HG02943 (cell line): ENCODE data around the gene ICAM2.
"Not testable (repeated sequence)": the region's sequence is repeated elsewhere in the genome, so short reads cannot be mapped to it uniquely, and the experiment has no call there.

Source experiments
- ATAC-seq: cut with Tn5 transposase; IDR thresholded peaks from one replicate; pipeline ENCODE4 v1.9.1; 2021; ENCODE audit warnings: mild to moderate bottlenecking, low read depth, moderate library complexity; ENCODE audit not compliant: unreplicated experiment

Gene ICAM2

GRCh38 chr17:64015447-64015846, 5.0 kb downstream of the ICAM2 start:
- no peak for ATAC-seq

GRCh38 chr17:64009571-64010402, 10.6 kb downstream of the ICAM2 start:
- no peak for ATAC-seq

GRCh38 chr17:64008830-64009229, 11.6 kb downstream of the ICAM2 start:
- ATAC-seq, result no peak

GRCh38 chr17:64008346-64008745, 12.1 kb downstream of the ICAM2 start:
- no peak for ATAC-seq

GRCh38 chr17:64007838-64008282, 12.6 kb downstream of the ICAM2 start:
- ATAC-seq, result no peak

- not testable (repeated sequence) for ATAC-seq
Observed at GRCh38 chr17:64007089-64007837, 13.2 kb downstream of the ICAM2 start.

GRCh38 chr17:64006361-64007088, 13.9 kb downstream of the ICAM2 start:
- no peak for ATAC-seq

- no peak for ATAC-seq
Observed at GRCh38 chr17:64005734-64006167, 14.7 kb downstream of the ICAM2 start.

GRCh38 chr17:64004903-64005733, 15.3 kb downstream of the ICAM2 start:
- ATAC-seq, result no peak

GRCh38 chr17:64004218-64004770, 16.1 kb downstream of the ICAM2 start:
- ATAC-seq, result no peak

- no peak for ATAC-seq
Observed at GRCh38 chr17:64003526-64004121, 16.8 kb downstream of the ICAM2 start.

GRCh38 chr17:64002658-64003525, 17.5 kb downstream of the ICAM2 start:
- ATAC-seq, result no peak

- ATAC-seq, result no peak
Observed at GRCh38 chr17:64001763-64002529, 18.5 kb downstream of the ICAM2 start.

GRCh38 chr17:64001091-64001579, 19.3 kb downstream of the ICAM2 start:
- no peak for ATAC-seq

GRCh38 chr17:63999680-64000531, 20.5 kb downstream of the ICAM2 start:
- no peak for ATAC-seq
